Measurements from ENCODE around the gene MCOLN2.
A peak's percentile ranks its signal among the peaks of the same experiment; 100 is the strongest.

MCOLN2 gene

GRCh38 chr1:84996846-84997666 lies at the start of gene MCOLN2:
Gene MCOLN2 (minus strand): TSS chr1:84997113. CDS start chr1:84996872, 241 bp downstream.
- peaks cover 7% of the 10 kb centered on the region for H3K27me3 ChIP-seq (ENCODE audit: insufficient read depth, low read depth, severe bottlenecking)
- H3K27ac ChIP-seq, result no peak within 1 kb of the TSS
- H3K4me3 ChIP-seq (ENCODE audit: low read depth, low read length), result peak within 1 kb of the TSS; percentile 56
- no peaks in the 10 kb centered on the region for H3K36me3 ChIP-seq
- DNase-seq, result peak; percentile 47
- no peaks in the 10 kb centered on the region for H3K9me3 ChIP-seq (ENCODE audit: severe bottlenecking)
- TF ChIP-seq CTCF (IDR thresholded peaks at IDR 0.05; ENCODE audit: low read depth, low read length), result no peak

- no peaks in the 10 kb centered on the region for H3K27me3 ChIP-seq (ENCODE audit: insufficient read depth, low read depth, severe bottlenecking)
- DNase-seq, result no peak
- no peaks in the 10 kb centered on the region for H3K9me3 ChIP-seq (ENCODE audit: severe bottlenecking)
- TF ChIP-seq CTCF (IDR thresholded peaks at IDR 0.05; ENCODE audit: low read depth, low read length), result no peak
- H3K27ac ChIP-seq, result no peak overlapping the region
- no peak overlapping the region for H3K4me3 ChIP-seq (ENCODE audit: low read depth, low read length)
- no peaks in the 10 kb centered on the region for H3K36me3 ChIP-seq
These were observed 45.5 kb upstream of the MCOLN2 start for GRCh38 chr1:85042413-85042812.

GRCh38 chr1:85041793-85042192 lies 44.9 kb upstream of the MCOLN2 start:
- no peaks in the 10 kb centered on the region for H3K9me3 ChIP-seq (ENCODE audit: severe bottlenecking)
- TF ChIP-seq CTCF (IDR thresholded peaks at IDR 0.05; ENCODE audit: low read depth, low read length), result no peak
- H3K4me3 ChIP-seq (ENCODE audit: low read depth, low read length), result no peak overlapping the region
- H3K27me3 ChIP-seq (ENCODE audit: insufficient read depth, low read depth, severe bottlenecking), result no peaks in the 10 kb centered on the region
- no peak overlapping the region for H3K27ac ChIP-seq
- H3K36me3 ChIP-seq, result no peaks in the 10 kb centered on the region
- DNase-seq, result no peak

- Histone ChIP-seq H3K27ac (no peak overlapping the region), H3K36me3 (no peaks in the 10 kb centered on the region), H3K9me3 (ENCODE audit: severe bottlenecking) (no peaks in the 10 kb centered on the region), H3K27me3 (ENCODE audit: insufficient read depth, low read depth, severe bottlenecking) (no peaks in the 10 kb centered on the region), H3K4me3 (ENCODE audit: low read depth, low read length) (no peak overlapping the region)
- no peak for DNase-seq
- no peak for TF ChIP-seq CTCF (IDR thresholded peaks at IDR 0.05; ENCODE audit: low read depth, low read length)
These were observed 36.3 kb upstream of the MCOLN2 start for GRCh38 chr1:85033221-85033620.

- Histone ChIP-seq H3K4me3 (ENCODE audit: low read depth, low read length) (no peak overlapping the region), H3K27ac (no peak overlapping the region), H3K27me3 (ENCODE audit: insufficient read depth, low read depth, severe bottlenecking) (no peaks in the 10 kb centered on the region), H3K9me3 (ENCODE audit: severe bottlenecking) (no peaks in the 10 kb centered on the region), H3K36me3 (no peaks in the 10 kb centered on the region)
- no peak for DNase-seq
- TF ChIP-seq CTCF (IDR thresholded peaks at IDR 0.05; ENCODE audit: low read depth, low read length), result no peak
These were observed 33.6 kb upstream of the MCOLN2 start for GRCh38 chr1:85030536-85030935.

- Histone ChIP-seq H3K27me3 (ENCODE audit: insufficient read depth, low read depth, severe bottlenecking) (no peaks in the 10 kb centered on the region), H3K36me3 (no peaks in the 10 kb centered on the region), H3K9me3 (ENCODE audit: severe bottlenecking) (no peaks in the 10 kb centered on the region), H3K4me3 (ENCODE audit: low read depth, low read length) (no peak overlapping the region), H3K27ac (no peak overlapping the region)
- no peak for TF ChIP-seq CTCF (IDR thresholded peaks at IDR 0.05; ENCODE audit: low read depth, low read length)
- DNase-seq, result no peak
These were observed 31.2 kb upstream of the MCOLN2 start for GRCh38 chr1:85028151-85028550.

Data from WERI-Rb-1 (cell line).